ENCODE data around the gene SCUBE1.

GRCh38 chr22:43148581-43148980, 194.6 kb downstream of the SCUBE1 start:
- no peak for TF ChIP-seq RAD21 (IDR thresholded peaks at IDR 0.05; ENCODE audit: low read length)
- no peak for TF ChIP-seq CTCF (IDR thresholded peaks at IDR 0.05)

Measured in SK-N-SH (cell line).